UCSD-AML1 (cell line): ENCODE results near the gene SAAL1.

Experiments used
- DNase-seq: peaks from one replicate; lab custom pipeline; 2025; ENCODE audit not compliant: unreplicated experiment; lab: John Stamatoyannopoulos, UW

Gene SAAL1

GRCh38 chr11:18088366-18088765 is 17.5 kb downstream of the SAAL1 start:
- no peak for DNase-seq

GRCh38 chr11:18081551-18081950 is 24.3 kb downstream of the SAAL1 start:
- DNase-seq: no peak

- no peak for DNase-seq
Observed at GRCh38 chr11:18080451-18080850, 25.4 kb downstream of the SAAL1 start.

- DNase-seq: no peak
Observed at GRCh38 chr11:18078909-18079308, 27.0 kb downstream of the SAAL1 start.

GRCh38 chr11:18075444-18075843 is 30.4 kb downstream of the SAAL1 start:
- DNase-seq: no peak

GRCh38 chr11:18071098-18071705 is 34.7 kb downstream of the SAAL1 start:
- no peak for DNase-seq

GRCh38 chr11:18067372-18067771 is 38.5 kb downstream of the SAAL1 start:
- no peak for DNase-seq

- DNase-seq: no peak
Observed at GRCh38 chr11:18066626-18067025, 39.3 kb downstream of the SAAL1 start.

- DNase-seq: no peak
Observed at GRCh38 chr11:18065572-18065971, 40.3 kb downstream of the SAAL1 start.

- DNase-seq: no peak
Observed at GRCh38 chr11:18064450-18065054, 41.3 kb downstream of the SAAL1 start.

GRCh38 chr11:18063862-18064434 is 41.9 kb downstream of the SAAL1 start:
- no peak for DNase-seq

GRCh38 chr11:18063125-18063524 is 42.8 kb downstream of the SAAL1 start:
- DNase-seq: no peak

- no peak for DNase-seq
Observed at GRCh38 chr11:18061351-18061750, 44.5 kb downstream of the SAAL1 start.

- no peak for DNase-seq
Observed at GRCh38 chr11:18056561-18057181, 49.2 kb downstream of the SAAL1 start.

- no peak for DNase-seq
Observed at GRCh38 chr11:18054511-18055103, 51.3 kb downstream of the SAAL1 start.

GRCh38 chr11:18050848-18051247 is 55.0 kb downstream of the SAAL1 start:
- DNase-seq: no peak

GRCh38 chr11:18046116-18046777 is 59.6 kb downstream of the SAAL1 start, which contains the start of gene TPH1:
TPH1 (minus strand) TSS chr11:18046269; CDS start chr11:18040762, 5,507 bp downstream.
- no peak for DNase-seq

GRCh38 chr11:18036456-18036855 is 69.4 kb downstream of the SAAL1 start:
- DNase-seq: no peak
